GM10847 (cell line): ENCODE data around the gene SLC22A14.

Experiments used
- POLR2A ChIP-seq: IDR thresholded peaks from 2 replicates; pipeline ENCODE4 v1.6.1; 2011; ENCODE audit not compliant: insufficient read length; ENCODE audit errors: extremely low read depth

Gene SLC22A14

GRCh38 chr3:38267662-38268061 is 14.4 kb upstream of the SLC22A14 start:
- TF ChIP-seq POLR2A = no peak

DNA sequence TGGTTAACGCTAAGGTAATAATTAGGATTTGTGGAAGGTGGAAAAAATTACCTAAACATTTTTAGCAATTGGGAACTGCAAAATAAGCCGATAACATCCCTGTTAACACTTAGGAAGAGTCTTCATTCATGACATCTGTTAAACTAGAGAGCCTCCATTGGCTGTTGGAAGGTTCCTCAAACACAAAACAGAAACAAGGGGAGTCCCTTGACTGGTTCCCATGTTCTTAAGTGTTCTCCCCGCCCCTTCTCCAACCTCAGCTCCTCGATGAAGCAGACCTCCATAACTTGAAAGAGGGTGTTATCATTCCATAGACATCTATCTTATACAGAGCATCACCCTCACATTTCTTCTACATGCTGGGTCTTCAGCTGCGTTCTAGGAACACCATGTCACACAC is 14.0 kb upstream of the SLC22A14 start:
- TF ChIP-seq POLR2A = no peak

DNA sequence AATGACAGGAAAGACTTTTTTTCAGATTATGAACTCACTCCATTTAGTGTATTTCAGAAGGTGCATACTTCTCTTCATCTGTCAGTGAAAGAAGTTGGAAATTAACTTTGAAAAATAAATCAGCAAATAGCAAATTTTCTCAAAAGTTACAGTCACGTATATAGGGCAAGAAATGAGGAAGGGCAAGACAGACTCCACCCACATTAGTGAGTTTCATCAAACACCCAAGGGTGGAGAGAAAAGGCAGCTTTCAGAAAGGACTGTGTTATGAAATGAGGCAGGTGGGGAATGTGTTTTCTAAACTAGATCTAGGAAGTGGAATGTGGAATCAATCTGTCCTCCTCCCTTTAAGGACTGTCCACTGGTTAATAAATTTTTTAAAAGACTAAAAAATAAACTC is 13.6 kb upstream of the SLC22A14 start:
- TF ChIP-seq POLR2A = no peak

- TF ChIP-seq POLR2A = no peak
Measured at GRCh38 chr3:38270606-38271005, 11.5 kb upstream of the SLC22A14 start.

- no peak for TF ChIP-seq POLR2A
Measured at GRCh38 chr3:38271553-38271952, 10.5 kb upstream of the SLC22A14 start.

DNA sequence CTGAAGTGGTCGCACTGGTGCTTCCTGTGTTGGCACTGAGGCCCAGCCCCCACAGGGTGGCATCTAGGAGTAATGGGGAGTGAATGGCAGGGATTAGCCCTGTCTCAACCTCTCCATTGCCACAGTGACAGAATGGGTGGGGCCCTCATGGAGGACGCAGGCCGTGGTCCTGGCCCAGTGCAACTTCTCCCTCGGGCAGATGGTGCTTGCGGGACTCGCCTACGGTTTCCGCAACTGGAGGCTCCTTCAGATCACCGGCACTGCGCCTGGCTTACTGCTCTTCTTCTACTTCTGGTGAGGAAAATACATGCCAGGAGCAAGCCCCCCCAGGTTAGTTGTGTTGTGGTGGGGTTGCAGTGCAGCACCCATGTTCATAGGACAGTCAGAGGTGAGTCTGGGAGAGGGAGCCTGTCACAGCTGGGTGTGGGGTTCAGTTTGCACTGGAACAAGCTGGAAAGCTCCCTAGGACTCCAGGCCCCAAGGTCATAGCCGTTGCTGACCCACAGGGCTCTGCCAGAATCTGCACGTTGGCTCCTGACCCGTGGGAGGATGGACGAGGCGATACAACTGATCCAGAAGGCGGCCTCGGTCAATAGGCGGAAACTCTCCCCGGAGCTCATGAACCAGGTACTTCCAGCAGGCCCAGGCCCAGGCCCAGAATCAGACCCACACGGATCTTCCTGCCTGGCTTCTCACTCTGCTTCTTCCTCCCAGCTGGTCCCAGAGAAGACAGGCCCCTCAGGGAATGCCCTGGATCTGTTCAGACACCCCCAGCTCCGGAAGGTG is 7.0 kb upstream of the SLC22A14 start:
- TF ChIP-seq POLR2A = no peak

DNA sequence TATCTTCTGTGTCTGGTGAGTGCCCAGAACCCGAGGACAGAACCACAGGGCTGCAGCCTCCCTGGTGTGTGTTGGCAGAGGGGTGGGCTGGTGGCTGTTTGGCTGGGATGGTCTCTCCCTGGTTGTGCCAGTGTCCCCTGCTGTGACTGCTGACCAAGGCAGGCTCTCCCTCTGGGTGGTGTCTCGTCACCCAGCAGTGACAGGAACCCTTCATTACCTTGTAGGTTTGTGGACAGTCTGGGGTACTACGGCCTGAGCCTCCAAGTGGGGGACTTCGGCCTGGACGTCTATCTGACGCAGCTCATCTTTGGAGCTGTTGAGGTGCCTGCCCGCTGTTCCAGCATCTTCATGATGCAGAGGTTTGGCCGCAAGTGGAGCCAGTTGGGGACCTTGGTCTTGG is 6.4 kb upstream of the SLC22A14 start:
- no peak for TF ChIP-seq POLR2A

- no peak for TF ChIP-seq POLR2A
Measured at GRCh38 chr3:38276081-38276916, 5.8 kb upstream of the SLC22A14 start.

DNA sequence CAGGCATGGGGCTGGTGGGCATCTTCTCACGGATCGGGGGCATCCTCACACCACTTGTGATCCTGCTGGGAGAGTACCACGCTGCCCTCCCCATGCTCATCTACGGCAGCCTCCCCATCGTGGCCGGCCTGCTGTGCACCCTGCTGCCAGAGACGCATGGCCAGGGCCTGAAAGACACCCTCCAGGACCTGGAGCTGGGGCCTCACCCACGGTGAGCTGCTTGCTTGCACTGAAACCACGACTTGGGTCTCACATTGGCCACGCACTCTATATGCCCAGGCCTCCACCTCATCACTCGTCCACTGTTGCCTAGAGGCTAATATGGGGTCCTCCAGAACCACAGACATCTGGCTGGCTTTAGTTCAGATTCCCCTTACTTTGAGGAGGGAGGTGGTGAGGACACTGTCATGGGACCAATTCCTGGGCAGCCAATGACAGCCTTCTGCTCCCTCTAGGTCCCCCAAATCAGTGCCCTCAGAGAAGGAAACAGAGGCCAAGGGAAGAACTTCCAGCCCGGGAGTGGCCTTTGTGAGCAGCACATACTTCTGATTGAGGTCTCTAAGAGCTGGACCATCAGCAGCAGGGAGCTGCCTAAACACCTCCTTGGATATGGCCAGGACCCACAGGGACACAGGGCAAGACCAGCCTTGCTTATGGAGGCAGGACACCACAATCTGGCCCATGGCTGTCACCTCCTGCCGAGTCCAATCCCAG is 5.0 kb upstream of the SLC22A14 start:
- no peak for TF ChIP-seq POLR2A

- TF ChIP-seq POLR2A = no peak
Measured at GRCh38 chr3:38278841-38279240, 3.3 kb upstream of the SLC22A14 start.

DNA sequence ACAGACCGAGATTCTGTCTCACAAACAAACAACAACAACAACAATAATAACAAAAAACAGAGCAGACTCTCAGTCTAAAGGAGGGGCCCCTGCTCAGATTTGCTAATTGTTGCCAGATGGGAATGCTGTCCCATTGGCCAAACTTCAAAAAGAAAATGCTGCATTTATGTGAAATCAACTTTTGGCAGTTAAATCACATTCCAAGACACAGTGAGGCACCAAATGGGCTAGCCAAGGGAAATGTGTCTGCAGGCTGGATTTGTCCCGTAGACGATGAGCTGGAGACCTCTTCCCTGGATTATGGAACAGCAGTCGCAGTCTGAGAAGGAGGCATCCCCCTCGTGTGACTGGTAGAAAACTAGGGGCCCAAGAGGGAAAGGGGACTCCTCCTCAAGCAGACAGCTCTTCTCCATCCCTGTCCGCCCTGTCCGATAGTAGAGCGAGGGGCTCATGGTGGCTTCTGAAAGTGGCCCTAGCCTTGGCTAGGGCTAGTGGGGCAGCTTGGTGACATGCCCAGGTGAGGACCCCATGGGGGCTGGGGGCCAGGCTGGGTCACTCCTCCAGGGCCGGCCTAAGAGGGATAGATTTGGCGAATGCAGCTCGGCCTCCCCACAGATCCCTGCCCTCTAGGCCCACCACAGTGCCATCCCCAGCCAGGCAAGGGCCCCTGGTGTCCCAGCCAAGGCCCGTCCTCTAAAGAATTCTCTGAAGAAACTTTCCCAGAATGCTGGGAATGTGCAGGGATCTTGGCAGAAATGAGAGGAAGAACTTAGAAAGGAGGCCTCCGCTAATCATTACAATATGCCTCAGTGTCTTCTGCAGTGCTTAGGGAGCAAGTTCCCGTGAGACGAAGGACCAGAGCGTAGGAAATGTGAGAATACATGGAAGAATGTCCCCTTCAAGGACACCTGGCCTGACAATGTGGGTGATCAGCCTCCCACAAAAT is 2.0 kb downstream of the SLC22A14 start:
- no peak for TF ChIP-seq POLR2A

- TF ChIP-seq POLR2A = no peak
Measured at GRCh38 chr3:38284756-38285150, 2.7 kb downstream of the SLC22A14 start.

DNA sequence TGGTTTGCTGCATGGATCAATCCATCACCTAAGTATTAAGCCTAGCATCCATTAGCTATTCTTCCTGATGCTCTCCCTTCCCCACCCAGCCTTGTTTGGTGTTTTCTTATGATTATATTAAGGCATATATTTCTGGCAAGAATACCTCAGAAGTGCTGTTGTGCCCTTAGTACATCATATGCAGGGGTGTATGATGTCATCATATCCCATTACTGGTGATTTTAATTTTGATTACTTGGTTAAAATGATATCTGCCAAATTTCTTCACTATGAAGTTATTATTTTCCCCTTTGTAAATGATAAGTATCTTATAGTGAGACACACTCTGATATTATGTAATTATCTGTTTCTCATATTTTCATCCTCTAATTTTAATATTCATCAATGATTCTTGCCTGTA is 15.4 kb downstream of the SLC22A14 start:
- TF ChIP-seq POLR2A = no peak

GRCh38 chr3:38297947-38298711 is 16.0 kb downstream of the SLC22A14 start:
- no peak for TF ChIP-seq POLR2A
